Measurements from ENCODE around the gene SLC19A1. TPM values are rescaled to one million over a fixed set of nuclear protein-coding genes. Genes with fewer than 3 reads are reported as not detected.

The SLC19A1 gene
- total RNA-seq, 1 donor from 2014 or later = 19.3 TPM

DNA sequence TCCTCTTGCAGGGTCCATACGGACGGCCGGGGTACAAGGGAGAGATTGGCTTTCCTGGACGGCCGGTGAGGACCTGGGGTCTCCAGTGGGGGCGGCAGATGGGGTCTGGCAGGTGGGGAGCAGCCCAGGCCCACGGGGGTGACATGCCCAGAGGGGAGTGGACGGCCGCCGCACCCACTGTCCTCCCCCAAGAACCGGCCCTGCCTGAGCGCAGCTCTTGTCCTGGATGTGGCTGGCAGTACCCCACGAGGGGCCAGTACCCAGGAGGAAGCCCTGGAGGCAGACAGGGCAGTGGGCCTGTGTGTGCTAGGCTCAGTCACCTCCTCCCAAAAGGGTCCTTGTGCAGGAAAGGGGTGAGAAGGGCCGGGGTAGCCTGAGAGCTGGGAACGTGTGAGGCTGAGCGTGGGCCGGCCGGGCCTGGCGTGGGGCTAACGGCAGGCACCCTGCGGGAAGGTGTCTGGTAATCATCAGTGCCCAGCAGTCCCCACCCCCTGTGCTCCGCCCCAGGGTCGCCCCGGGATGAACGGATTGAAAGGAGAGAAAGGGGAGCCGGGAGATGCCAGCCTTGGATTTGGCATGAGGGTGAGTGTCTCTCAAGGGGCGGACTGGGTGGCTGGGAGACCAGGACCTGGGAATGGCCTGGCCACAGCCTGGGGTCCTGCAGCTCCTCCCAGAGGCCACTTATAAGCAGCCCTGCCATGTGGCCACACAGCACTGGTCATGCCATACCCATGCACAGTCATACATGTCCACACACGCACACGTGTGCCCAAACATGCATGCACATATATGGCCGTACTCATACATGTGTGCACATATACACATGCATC is 47.2 kb downstream of the SLC19A1 start:
- no peak overlapping the region for H3K4me3 ChIP-seq (ENCODE audit: low read depth, low read length)
- TF ChIP-seq, protein P1, sequence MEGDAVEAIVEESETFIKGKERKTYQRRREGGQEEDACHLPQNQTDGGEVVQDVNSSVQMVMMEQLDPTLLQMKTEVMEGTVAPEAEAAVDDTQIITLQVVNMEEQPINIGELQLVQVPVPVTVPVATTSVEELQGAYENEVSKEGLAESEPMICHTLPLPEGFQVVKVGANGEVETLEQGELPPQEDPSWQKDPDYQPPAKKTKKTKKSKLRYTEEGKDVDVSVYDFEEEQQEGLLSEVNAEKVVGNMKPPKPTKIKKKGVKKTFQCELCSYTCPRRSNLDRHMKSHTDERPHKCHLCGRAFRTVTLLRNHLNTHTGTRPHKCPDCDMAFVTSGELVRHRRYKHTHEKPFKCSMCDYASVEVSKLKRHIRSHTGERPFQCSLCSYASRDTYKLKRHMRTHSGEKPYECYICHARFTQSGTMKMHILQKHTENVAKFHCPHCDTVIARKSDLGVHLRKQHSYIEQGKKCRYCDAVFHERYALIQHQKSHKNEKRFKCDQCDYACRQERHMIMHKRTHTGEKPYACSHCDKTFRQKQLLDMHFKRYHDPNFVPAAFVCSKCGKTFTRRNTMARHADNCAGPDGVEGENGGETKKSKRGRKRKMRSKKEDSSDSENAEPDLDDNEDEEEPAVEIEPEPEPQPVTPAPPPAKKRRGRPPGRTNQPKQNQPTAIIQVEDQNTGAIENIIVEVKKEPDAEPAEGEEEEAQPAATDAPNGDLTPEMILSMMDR (conservative IDR thresholded peaks at IDR 0.05; ENCODE audit: low read depth, low read length) = no peak
- DNase-seq (ENCODE audit: low read depth) = no peak

GRCh38 chr21:45494135-45494850 is 47.9 kb downstream of the SLC19A1 start:
- no peak for DNase-seq (ENCODE audit: low read depth)
- TF ChIP-seq, protein P1 (conservative IDR thresholded peaks at IDR 0.05; ENCODE audit: low read depth, low read length) = no peak
- H3K4me3 ChIP-seq (ENCODE audit: low read depth, low read length) = no peak overlapping the region

DNA sequence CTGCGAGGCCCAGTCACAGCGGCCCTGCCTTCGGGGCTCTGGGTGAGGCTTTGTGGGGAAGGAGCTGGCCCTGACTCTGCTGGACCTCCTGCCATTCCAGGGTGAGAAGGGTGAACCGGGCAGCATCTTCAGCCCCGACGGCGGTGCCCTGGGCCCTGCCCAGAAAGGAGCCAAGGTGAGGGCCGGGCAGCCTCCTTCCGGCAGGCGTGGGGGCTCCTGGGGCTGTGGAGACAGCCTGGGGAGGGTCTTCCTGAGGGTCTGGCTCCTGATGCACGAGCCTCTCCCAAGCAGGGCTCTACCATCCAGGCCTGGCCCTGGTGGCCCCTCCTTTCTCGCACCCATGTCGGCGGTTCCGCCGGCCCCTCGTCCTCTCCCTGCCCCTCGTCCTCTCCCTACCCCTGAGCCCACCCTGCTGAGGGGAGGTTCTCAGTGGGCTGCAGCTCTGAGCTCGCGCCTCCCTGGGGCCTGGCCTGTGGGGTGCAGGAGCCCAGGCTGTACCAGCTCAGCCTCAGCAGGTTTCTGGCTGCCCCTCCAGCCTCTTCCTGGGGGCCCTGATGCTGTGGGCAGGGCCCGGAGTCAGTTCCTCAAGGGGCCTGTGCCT is 48.7 kb downstream of the SLC19A1 start:
- no peak for DNase-seq (ENCODE audit: low read depth)
- H3K4me3 ChIP-seq (ENCODE audit: low read depth, low read length) = no peak overlapping the region
- TF ChIP-seq, protein P1 (conservative IDR thresholded peaks at IDR 0.05; ENCODE audit: low read depth, low read length) = no peak

GRCh38 chr21:45492765-45493164 is 49.5 kb downstream of the SLC19A1 start:
- TF ChIP-seq, protein P1 (conservative IDR thresholded peaks at IDR 0.05; ENCODE audit: low read depth, low read length) = no peak
- DNase-seq (ENCODE audit: low read depth) = no peak
- H3K4me3 ChIP-seq (ENCODE audit: low read depth, low read length) = no peak overlapping the region

GRCh38 chr21:45491623-45492022 is 50.6 kb downstream of the SLC19A1 start:
- no peak for DNase-seq (ENCODE audit: low read depth)
- H3K4me3 ChIP-seq (ENCODE audit: low read depth, low read length) = no peak overlapping the region
- TF ChIP-seq, protein P1 (conservative IDR thresholded peaks at IDR 0.05; ENCODE audit: low read depth, low read length) = no peak

DNA sequence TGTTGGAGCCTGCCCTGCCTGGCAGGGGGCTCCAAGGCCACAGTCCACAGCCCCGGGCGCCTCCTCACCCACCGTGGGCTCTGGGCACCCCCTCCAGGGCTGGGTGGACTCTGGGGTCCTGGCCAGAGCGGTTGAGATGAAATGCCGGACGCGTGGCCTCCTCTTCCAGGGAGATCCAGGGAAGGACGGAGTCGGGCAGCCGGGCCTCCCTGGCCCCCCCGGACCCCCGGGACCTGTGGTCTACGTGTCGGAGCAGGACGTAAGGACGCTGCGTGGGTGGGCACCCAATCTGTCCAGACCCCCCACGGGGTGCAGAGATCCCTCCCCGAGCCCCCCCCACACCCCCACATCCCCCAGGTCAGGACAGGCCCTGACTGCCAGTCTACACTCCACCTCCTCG is 51.2 kb downstream of the SLC19A1 start:
- TF ChIP-seq, protein P1 (conservative IDR thresholded peaks at IDR 0.05; ENCODE audit: low read depth, low read length) = no peak
- H3K4me3 ChIP-seq (ENCODE audit: low read depth, low read length) = no peak overlapping the region
- DNase-seq (ENCODE audit: low read depth) = no peak
